Measurements from ENCODE around the gene KRT82.

GRCh38 chr12:52441320-52441911 lies 35.3 kb upstream of the KRT82 start:
- TF ChIP-seq CTCF (IDR thresholded peaks at IDR 0.05) (no peak), POLR2A (IDR thresholded peaks at IDR 0.05) (no peak)

All from right lobe of liver (tissue), 4 donors.